Panc1 (cell line): Measurements from ENCODE around the gene UNCX. TPM values are rescaled to one million over a fixed set of nuclear protein-coding genes. Genes with fewer than 3 reads are reported as not detected.

Experiments
- ATAC-seq: fragments of 200-7000 bp; cut with Tn5 transposase; 2 replicates; pipeline ENCODE4 v1.9.1; 2020; ENCODE audit warnings: mild to moderate bottlenecking, moderate library complexity
- BruUV-seq: library from RNA; stranded (reverse); fragments of 400-500 nt; replicated peaks from 2 replicates; lab custom pipeline; 2021; lab: Mats Ljungman, UMichigan
- CTCF ChIA-PET: fragments of 300-600 bp; sonication (Branson Sonifier 250); formaldehyde crosslinking; loops from one replicate; lab custom pipeline; 2022; ENCODE audit warnings: antibody characterized with exemption; lab: Charles Lee
- POLR2A ChIA-PET: fragments of 300-600 bp; sonication (Branson Sonifier 250); formaldehyde crosslinking; loops from one replicate; lab custom pipeline; 2022; ENCODE audit warnings: antibody characterized with exemption; lab: Charles Lee
- DNase-seq: peaks from one replicate; pipeline ENCODE4 v3.0.0-alpha.2; 2010; ENCODE audit warnings: low read depth, low spot score
- H3K27ac ChIP-seq: 2 replicates; pipeline ENCODE4 v1.5.1; 2011; ENCODE audit warnings: mild to moderate bottlenecking, low read length, inconsistent platforms
- H3K27me3 ChIP-seq: fragments of 200-500 bp; sonication (Bioruptor generic); 2 replicates; pipeline ENCODE4 v1.6.0; 2014; ENCODE audit warnings: low read length, inconsistent platforms; ENCODE audit not compliant: control insufficient read depth, insufficient read depth
- H3K36me3 ChIP-seq: fragments of 200-500 bp; sonication (Bioruptor generic); 2 replicates; pipeline ENCODE4 v1.5.1; 2014; ENCODE audit warnings: inconsistent platforms, mild to moderate bottlenecking, low read length, moderate library complexity; ENCODE audit not compliant: control insufficient read depth, insufficient read depth
- H3K4me1 ChIP-seq: 2 replicates; pipeline ENCODE4 v1.5.1; 2011; ENCODE audit warnings: inconsistent platforms, mild to moderate bottlenecking, low read length, moderate library complexity; ENCODE audit not compliant: control insufficient read depth, insufficient read depth
- H3K4me3 ChIP-seq, 2 experiments: 2 replicates each; pipeline ENCODE4 v1.5.1; 2011 to 2012; ENCODE audit warnings: low read depth in 2 of 2, low read length in 2 of 2, mild to moderate bottlenecking in 2 of 2, inconsistent platforms in 1 of 2, moderate library complexity in 1 of 2
- H3K9me3 ChIP-seq: fragments of 200-500 bp; sonication (Bioruptor generic); 2 replicates; pipeline ENCODE4 v1.5.1; 2014; ENCODE audit warnings: low read depth, mild to moderate bottlenecking, inconsistent platforms, low read length, moderate library complexity; ENCODE audit not compliant: control insufficient read depth, insufficient read depth
- POLR2AphosphoS5 ChIP-seq: IDR thresholded peaks from 2 replicates; pipeline ENCODE4 v1.6.1; 2012; ENCODE audit warnings: mild to moderate bottlenecking, low read depth, low read length, moderate library complexity
- SIN3A ChIP-seq: IDR thresholded peaks from 2 replicates; pipeline ENCODE4 v1.6.1; 2012; ENCODE audit warnings: low read depth, mild to moderate bottlenecking, low read length, moderate library complexity, borderline replicate concordance; ENCODE audit not compliant: insufficient read depth
- TCF7L2 ChIP-seq: IDR thresholded peaks from 2 replicates; pipeline ENCODE4 v1.6.1; 2011; ENCODE audit warnings: mild to moderate bottlenecking, low read depth, low read length, inconsistent platforms
- in situ Hi-C: cut with HindIII; loops from 2 replicates; pipeline ENCODE4 v1.10.0; 2016; ENCODE audit warnings: low sequenced_read_pairs, low pct_unique_long_range_greater_than_20kb
- intact Hi-C: fragments of 100-400 bp; cut with micrococcal nuclease; formaldehyde crosslinking; loops from one replicate; pipeline ENCODE4 v1.10.0; 2022; ENCODE audit not compliant: unreplicated experiment
- total RNA-seq: library from RNA; stranded (reverse); gene quantifications from one replicate; pipeline ENCODE4 v1.2.1, GENCODE V29; 2021; ENCODE audit not compliant: unreplicated experiment
- TF ChIP-seq, protein P1 (sequence below), 2 experiments: IDR thresholded peaks; 2 replicates each; pipeline ENCODE4 v1.6.1; 2011 to 2012; ENCODE audit warnings: low read depth in 2 of 2, control low read depth in 1 of 2, low read length in 1 of 2, mild to moderate bottlenecking in 1 of 2, moderate library complexity in 1 of 2; ENCODE audit not compliant: insufficient read depth in 1 of 2
- TF ChIP-seq, protein P2 (sequence below): fragments of 450-650 bp; IDR thresholded peaks from 2 replicates; pipeline ENCODE4 v1.5.1; 2017; ENCODE audit warnings: mild to moderate bottlenecking

The UNCX gene
- total RNA-seq, 1 experiment from 2014 or later = not detected

DNA sequence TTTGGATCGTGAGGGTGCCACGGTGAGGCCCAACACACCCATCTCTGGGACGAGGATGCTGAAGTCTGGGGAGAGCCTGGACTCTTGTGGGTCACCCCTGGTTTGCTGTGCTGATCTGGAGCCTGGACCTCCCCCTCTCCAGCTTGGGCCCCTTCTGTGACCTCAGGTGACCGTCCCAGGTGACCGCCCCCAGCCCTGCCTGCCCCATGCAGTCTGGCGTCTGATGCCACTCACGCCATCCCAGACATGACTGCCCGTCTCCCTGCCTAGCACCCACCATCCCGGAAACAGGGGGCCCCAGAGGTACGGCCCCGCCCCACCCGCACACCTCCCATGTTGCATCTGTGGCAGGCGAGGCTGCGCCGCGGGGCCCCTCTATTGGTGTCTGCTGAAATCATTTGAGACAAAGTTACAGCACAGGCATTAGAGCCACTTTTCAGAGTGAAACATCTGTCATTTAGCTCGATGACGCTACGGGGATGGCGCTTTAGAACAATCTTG lies 21.1 kb downstream of the UNCX start:
- intact Hi-C loops = no loop called here

DNA sequence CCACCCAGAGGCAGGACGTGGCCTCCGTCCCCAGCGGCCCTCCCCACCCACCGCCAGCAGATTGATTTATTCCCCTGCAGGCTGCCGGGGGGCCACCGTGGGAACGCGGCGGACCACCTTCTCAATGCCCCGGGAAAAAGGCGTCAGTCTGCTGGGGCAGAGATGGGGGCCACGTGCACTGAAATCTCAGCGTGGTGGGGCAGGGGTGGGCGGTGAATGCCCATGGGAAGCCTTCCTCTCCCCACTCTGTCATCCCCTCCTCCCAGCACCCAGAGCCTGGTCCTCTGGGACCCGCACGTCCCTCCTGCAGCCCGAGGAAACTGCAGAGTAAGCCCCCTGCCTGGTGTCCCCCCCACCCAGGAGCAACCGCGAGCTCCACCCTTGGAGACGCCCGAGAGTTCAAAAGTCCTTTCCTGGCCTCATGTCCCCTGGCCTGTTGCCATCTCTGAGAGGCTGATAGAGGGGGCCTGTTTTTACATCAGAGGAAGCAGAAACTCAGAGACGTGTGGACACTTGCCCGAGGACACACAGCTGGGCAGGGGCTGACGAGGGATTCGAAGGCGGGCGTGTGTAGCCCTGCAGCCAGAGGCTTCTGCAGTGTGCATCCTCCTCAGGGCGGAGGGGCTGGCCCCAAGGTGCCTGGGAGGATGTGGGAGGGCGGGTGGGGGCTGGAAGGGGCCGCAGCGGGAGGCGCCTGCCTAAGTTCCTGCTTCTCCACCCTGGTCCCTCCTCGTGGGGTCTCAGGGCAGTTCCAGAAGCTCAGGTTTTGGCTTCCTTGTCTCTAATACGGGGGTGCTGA lies 21.8 kb downstream of the UNCX start:
- BruUV-seq = no TSS peak
- peaks cover 7% of the 10 kb centered on the region for H3K4me1 ChIP-seq
- intact Hi-C loops (no loop called here), in situ Hi-C loops (no loop called here)
- ChIA-PET POLR2A (interaction anchor here (0.7 kb wide), 1 partner anchor 13 kb away, joined by 3 read pairs; no protein-coding TSS in a partner anchor), CTCF (no interaction called here)
- H3K27ac ChIP-seq = no peak overlapping the region
- no peaks in the 10 kb centered on the region for H3K9me3 ChIP-seq
- TF ChIP-seq SIN3A = no peak
- TF ChIP-seq POLR2AphosphoS5 = no peak
- TF ChIP-seq, protein P1, sequence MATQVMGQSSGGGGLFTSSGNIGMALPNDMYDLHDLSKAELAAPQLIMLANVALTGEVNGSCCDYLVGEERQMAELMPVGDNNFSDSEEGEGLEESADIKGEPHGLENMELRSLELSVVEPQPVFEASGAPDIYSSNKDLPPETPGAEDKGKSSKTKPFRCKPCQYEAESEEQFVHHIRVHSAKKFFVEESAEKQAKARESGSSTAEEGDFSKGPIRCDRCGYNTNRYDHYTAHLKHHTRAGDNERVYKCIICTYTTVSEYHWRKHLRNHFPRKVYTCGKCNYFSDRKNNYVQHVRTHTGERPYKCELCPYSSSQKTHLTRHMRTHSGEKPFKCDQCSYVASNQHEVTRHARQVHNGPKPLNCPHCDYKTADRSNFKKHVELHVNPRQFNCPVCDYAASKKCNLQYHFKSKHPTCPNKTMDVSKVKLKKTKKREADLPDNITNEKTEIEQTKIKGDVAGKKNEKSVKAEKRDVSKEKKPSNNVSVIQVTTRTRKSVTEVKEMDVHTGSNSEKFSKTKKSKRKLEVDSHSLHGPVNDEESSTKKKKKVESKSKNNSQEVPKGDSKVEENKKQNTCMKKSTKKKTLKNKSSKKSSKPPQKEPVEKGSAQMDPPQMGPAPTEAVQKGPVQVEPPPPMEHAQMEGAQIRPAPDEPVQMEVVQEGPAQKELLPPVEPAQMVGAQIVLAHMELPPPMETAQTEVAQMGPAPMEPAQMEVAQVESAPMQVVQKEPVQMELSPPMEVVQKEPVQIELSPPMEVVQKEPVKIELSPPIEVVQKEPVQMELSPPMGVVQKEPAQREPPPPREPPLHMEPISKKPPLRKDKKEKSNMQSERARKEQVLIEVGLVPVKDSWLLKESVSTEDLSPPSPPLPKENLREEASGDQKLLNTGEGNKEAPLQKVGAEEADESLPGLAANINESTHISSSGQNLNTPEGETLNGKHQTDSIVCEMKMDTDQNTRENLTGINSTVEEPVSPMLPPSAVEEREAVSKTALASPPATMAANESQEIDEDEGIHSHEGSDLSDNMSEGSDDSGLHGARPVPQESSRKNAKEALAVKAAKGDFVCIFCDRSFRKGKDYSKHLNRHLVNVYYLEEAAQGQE (IDR thresholded peaks at IDR 0.05; ENCODE audit: insufficient read depth in 1 of 2, low read depth in 2 of 2, low read length in 1 of 2) = no peak
- TF ChIP-seq, protein P2, sequence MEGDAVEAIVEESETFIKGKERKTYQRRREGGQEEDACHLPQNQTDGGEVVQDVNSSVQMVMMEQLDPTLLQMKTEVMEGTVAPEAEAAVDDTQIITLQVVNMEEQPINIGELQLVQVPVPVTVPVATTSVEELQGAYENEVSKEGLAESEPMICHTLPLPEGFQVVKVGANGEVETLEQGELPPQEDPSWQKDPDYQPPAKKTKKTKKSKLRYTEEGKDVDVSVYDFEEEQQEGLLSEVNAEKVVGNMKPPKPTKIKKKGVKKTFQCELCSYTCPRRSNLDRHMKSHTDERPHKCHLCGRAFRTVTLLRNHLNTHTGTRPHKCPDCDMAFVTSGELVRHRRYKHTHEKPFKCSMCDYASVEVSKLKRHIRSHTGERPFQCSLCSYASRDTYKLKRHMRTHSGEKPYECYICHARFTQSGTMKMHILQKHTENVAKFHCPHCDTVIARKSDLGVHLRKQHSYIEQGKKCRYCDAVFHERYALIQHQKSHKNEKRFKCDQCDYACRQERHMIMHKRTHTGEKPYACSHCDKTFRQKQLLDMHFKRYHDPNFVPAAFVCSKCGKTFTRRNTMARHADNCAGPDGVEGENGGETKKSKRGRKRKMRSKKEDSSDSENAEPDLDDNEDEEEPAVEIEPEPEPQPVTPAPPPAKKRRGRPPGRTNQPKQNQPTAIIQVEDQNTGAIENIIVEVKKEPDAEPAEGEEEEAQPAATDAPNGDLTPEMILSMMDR = no peak
- TF ChIP-seq TCF7L2 = no peak
- DNase-seq (no peak), ATAC-seq (no peak)
- H3K36me3 ChIP-seq = no peaks in the 10 kb centered on the region
- H3K4me3 ChIP-seq = no peak overlapping the region
- no peaks in the 10 kb centered on the region for H3K27me3 ChIP-seq

More for the DNA sequence above, 21.1 kb downstream of the UNCX start:
- ChIA-PET POLR2A (interaction anchor here (0.7 kb wide), 1 partner anchor 14 kb away, joined by 3 read pairs; no protein-coding TSS in a partner anchor), CTCF (no interaction called here)
- peaks cover 7% of the 10 kb centered on the region for H3K4me1 ChIP-seq
- TF ChIP-seq, protein P1 (IDR thresholded peaks at IDR 0.05; ENCODE audit: insufficient read depth in 1 of 2, low read depth in 2 of 2, low read length in 1 of 2) = no peak
- no peak for TF ChIP-seq TCF7L2
- BruUV-seq = no TSS peak
- H3K9me3 ChIP-seq = no peaks in the 10 kb centered on the region
- no peak overlapping the region for H3K4me3 ChIP-seq
- H3K27ac ChIP-seq = no peak overlapping the region
- ATAC-seq (no peak), DNase-seq (no peak)
- no peaks in the 10 kb centered on the region for H3K27me3 ChIP-seq
- H3K36me3 ChIP-seq = no peaks in the 10 kb centered on the region
- in situ Hi-C loops = no loop called here
